Measurements from ENCODE around the gene CXCL16.

CXCL16 gene

GRCh38 chr17:4750606-4751005, 10.9 kb upstream of the CXCL16 start:
- no peak for DNase-seq

DNA sequence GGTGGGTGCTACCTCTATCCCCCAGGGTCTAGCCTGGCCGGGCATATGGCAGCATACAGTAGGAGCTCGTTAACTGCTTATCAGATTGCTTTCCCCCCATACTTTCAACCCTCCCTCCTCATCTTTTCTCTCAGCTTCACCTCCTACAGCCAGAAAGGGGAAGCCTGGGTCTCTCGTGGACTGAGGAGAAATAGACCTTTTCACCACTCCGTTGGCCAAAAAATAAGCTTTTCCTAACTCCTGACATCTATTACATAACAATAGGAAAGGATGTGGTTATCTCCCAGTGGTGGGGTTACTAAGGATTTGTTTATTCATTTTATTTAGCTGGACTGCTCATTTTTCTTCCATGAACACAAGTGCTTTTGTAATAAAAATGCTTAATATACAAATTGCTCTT, 9.0 kb upstream of the CXCL16 start:
- no peak for DNase-seq

DNA sequence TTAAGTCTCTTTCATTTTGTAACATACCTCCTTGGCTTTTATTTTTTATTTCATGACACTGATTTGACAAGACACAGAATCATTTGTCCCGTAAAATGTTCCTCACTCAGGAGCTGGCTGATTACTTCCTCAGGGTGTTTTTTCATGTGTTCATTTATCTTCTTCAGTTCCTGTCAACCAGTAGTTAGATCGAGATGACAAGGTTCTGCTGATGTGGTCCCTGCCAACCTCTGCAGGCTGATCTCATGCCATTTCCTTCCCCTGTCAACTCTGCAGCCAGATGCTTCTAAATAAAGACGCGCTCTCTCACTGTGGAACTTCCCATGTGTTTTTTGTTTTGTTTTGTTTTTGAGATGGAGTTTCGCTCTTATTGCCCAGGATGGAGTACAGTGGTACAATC, 8.1 kb upstream of the CXCL16 start:
- peak; percentile 47 to 59 for DNase-seq

DNA sequence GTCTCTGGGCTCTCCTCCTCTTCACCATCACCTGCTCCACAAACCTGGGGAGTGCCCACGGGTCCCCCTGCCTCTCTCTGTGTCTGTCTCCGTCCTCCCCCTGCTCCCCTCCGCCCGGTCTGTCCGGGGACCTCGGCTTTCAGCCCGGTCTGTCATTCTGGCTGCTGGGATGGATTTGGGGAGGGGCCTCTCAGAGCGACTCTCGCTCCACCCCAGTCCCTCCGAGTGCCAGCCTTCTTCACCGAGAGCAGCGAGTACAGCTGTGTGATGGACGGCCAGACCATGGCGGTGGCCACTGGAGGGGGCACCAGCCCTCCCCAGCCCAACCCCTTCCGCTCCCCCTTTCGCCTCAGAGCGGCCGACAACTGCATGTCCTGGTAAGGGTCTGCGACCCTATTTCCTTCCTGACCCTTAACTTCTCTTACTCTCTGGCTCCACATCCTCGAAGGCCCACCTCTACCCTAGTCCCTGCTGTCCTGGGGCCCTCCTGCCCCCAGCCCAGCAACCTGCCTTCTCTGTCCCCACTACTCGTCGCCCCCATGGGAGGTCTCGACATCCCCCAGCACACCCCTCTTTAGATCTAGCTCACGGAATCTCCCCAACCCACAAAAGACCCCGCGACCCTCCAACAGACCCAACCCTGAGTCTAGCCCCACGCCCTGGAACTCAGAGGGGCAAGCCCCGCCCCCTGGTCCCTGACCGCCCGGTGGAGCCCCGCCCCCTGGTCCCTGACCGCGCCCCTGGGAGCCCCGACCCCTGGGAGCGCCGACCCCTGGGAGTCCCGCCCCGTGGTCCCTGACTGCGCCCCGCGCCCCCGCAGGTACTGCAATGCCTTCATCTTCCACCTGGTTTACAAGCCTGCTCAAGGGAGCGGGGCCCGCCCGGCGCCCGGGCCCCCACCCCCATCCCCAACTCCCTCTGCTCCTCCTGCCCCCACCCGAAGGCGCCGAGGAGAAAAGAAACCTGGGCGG, 5.6 kb upstream of the CXCL16 start:
- no peak for DNase-seq

GRCh38 chr17:4743898-4744297, 4.2 kb upstream of the CXCL16 start:
- no peak for DNase-seq

DNA sequence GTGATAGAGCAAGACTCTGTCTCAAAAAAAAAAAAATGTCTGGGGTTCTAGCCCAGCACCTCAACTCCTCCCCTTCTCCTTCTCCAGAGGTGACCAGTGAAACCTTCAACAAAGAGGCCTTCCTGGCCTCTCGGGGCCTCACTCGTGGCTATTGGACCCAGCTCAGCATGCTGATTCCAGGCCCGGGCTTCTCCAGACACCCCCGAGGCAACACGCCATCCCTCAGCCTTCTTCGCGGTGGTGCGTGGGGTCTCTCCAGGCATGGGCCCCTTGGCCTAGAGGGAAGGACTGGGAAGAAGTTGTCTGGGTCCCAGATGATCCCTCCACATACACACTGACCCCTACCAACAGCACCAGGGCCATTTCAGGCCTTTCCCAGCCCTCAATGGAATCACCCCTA, 3.5 kb upstream of the CXCL16 start:
- no peak for DNase-seq

DNA sequence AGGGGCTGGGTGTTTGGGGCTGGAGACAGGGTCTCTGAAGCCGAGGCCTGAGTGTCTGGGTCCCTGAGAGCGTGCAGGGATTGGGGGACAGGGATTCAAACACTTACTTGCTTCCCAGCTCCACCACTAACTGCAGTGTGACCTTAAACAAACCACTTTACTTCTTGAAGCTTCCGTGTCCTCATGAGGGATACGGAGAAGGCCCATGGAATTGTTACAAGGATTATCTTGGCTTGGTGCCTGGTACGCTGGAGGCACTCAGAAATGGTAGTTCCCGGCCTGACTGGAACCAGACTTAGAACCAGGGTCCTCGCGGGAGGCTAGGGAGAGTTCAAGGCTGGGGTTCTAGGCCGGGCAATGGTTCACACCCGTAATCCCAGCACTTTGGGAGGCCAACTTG, 2.9 kb upstream of the CXCL16 start:
- no peak for DNase-seq

- no peak for DNase-seq
Measured at GRCh38 chr17:4742133-4742532, 2.4 kb upstream of the CXCL16 start.

GRCh38 chr17:4741544-4741943, 1.8 kb upstream of the CXCL16 start:
- DNase-seq, result no peak

DNA sequence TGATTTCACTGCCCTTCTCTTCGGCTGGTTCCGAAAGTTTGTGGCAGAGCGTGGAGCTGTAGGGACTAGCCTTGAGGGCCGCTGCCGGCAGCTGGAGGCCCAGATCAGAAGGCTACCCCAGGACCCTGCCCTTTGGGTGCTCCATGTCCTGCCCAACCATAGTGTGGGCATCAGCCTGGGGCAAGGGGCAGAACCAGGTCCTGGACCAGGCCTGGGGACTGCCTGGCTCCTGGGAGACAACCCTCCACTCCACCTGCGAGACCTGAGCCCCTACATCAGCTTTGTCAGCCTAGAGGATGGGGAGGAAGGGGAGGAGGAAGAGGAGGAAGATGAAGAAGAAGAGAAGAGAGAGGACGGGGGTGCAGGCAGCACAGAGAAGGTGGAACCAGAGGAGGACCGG, 856 bp upstream of the CXCL16 start:
- no peak for DNase-seq

DNA sequence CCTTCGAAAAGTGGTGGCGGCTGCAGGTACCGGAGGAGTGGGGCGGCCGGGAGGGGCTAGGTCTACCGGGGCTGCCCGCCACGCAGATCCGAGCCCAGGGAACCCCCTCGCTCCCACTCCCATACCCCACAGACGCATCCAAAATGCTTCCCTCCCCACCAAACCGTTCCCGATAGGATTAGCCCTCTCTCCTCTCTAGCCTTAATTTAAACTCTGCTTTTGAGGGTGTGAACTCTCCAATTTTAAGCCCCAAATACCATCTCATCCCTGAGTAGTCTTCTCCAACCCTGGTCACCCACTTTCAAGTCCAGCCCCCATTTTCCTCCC, 260 bp upstream of the CXCL16 start:
- no peak for DNase-seq

DNA sequence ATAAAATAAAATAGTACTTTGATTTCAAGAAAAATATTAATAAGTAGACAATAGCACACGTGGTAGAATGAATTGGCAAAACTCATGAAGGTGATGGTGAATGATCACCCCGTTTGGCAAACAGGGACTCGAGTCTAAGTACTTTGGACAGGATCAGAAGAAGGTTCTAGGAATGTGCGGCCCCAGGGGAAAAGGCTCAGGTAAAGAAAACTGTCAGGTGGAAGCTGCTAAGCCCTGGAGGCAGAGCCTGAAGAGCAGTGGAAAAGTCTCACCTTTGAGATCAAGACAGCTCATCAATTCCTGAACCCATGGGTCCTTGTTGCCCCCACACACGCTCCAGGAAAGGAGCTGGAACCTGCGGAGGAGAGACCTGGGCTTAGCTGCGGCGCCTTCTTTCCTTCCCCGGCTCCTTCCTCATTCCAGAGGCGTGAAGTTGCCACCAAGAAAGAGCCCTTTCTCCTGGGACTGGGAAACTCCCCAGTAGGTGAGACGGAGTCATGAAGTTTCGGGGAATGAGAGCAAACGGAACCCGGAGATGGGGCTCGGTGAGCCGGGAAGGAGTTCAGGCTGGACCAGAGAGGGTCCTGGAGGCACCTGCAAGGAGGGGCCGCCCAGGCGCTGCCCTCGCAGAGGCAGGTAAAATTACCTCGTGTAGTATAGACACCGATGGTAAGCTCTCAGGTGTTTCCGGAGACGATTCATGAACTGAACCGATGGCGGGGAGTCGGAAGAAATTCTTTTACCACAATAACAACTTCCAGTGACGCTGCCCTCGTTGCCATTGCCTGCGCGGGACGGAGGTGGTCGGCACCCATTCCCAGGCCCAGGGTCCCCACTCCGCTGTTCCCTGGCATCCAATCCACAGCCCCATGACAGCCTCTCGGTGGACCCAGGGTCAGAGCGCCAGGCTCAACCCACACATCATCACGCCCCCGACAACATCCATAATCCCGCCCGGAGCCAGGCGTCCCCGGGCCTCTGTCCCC, 1.3 kb downstream of the CXCL16 start:
- DNase-seq, result peak; percentile 26 to 35

- DNase-seq, result peak in 1 of 2 donors; percentile 68
Measured at GRCh38 chr17:4735876-4736651, 3.7 kb downstream of the CXCL16 start.

- DNase-seq, result no peak
Measured at GRCh38 chr17:4734857-4735475, 4.8 kb downstream of the CXCL16 start.

DNA sequence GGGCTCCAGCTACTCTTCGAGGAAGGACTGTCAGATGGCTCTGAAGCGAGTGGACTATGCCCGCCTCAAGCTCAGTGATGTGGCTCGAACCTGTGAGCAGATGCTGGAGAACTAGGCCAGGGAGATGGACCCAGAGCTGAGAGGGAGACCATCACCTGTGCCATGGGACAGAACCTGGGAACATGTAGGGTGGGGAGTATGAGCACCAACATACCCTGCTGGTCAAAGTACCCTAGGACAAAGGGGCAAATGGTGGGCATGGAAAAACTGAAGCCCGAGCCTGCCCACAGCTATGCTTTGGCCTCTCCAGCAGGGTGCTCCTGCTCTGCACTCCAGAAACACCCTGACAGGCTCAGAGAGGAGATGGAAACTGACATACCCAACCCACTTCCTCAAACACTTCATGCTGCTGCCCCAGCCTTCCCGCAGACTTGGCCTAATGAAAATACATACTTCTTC, 6.6 kb downstream of the CXCL16 start:
- peak; percentile 34 to 74 for DNase-seq

DNA sequence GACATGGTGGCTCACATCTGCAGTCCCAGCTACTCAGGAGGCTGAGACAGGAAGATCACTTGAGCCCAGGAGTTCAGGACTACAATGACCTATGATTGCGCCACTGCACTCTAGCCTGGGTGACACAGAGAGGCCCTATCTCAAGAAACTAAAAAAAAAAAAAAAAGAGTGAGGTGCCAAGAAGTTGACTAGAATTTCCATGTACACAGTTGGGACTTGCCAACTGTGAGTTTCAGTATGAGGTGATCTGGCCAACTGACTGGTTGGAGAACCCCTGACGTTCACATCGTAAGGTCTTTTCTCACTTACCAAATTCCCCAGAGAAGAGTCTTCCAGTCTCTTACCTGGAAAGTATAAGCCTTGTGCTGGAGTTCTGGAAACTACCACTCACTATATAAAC, 11.6 kb downstream of the CXCL16 start:
- DNase-seq, result peak in 1 of 2 donors; percentile 38

GRCh38 chr17:4725646-4726310, 13.9 kb downstream of the CXCL16 start:
- peak in 1 of 2 donors; percentile 45 for DNase-seq

DNA sequence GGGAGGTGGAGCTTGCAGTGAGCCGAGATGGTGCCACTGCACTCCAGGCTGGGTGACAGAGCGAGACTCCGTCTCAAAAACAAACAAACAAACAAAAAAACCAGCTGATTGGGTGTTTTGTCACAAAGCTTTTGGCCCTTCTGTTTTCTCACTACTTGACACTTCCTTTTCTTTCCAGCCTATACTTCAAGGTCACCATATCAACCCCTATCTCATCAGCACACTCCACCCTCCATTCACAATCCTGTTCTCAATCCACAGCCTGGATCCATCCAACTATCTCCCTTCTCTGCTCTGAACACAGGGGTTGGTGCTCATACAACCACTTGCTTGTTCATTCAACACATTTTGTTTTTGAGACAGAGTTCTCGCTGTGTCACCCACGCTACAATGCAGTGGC, 15.1 kb downstream of the CXCL16 start:
- no peak for DNase-seq

GRCh38 chr17:4722678-4723240, 17.0 kb downstream of the CXCL16 start:
- no peak for DNase-seq

DNA sequence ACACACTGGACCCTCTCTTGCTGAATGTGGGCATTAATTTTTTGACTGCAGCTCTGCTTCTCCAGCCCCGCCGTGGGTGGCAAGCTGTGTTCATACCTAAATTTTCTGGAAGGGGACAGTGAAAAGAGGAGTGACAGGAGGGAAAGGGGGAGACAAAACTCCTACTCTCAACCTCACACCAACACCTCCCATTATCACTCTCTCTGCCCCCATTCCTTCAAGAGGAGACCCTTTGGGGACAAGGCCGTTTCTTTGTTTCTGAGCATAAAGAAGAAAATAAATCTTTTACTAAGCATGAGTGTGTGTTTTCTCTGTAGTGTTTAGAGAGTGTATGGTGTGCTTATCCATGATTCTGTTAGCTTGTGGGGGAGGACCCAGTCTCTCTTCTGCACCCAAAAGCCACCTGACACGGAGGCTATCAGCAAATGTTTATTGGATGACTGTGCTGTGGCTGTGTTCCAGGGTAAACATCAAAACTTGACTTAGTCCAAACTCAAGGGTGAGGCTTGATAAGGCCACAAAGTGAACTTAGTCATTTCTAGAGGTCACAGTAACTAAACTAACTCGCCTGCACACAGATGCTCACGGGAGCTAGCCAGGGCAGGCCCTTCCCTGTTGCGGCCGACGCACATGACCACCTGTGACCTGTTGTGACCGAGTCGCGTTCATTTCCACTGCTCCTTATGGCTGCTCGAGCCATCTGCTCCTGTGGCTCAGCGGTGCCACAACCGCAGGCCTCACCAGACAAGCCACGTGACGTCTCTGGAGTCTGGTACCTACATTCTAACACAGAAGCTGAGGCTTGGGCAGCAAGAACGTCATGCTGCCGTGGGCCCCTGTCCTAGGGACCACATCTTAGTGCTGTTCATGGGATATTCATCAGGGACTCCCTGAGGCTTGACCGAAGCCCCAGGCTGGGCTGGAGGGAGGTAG, 18.3 kb downstream of the CXCL16 start:
- DNase-seq, result peak in 1 of 2 donors; percentile 42
